Measurements from ENCODE around the gene KREMEN1.

Gene KREMEN1

GRCh38 chr22:29122041-29122440 lies 49.2 kb downstream of the KREMEN1 start:
- DNase-seq (ENCODE audit: low read depth) = no peak
- no peak overlapping the region for H3K4me3 ChIP-seq (ENCODE audit: low read depth, low read length)
- no peak for TF ChIP-seq MAX (IDR thresholded peaks at IDR 0.05; ENCODE audit: low read depth, low read length)

DNA sequence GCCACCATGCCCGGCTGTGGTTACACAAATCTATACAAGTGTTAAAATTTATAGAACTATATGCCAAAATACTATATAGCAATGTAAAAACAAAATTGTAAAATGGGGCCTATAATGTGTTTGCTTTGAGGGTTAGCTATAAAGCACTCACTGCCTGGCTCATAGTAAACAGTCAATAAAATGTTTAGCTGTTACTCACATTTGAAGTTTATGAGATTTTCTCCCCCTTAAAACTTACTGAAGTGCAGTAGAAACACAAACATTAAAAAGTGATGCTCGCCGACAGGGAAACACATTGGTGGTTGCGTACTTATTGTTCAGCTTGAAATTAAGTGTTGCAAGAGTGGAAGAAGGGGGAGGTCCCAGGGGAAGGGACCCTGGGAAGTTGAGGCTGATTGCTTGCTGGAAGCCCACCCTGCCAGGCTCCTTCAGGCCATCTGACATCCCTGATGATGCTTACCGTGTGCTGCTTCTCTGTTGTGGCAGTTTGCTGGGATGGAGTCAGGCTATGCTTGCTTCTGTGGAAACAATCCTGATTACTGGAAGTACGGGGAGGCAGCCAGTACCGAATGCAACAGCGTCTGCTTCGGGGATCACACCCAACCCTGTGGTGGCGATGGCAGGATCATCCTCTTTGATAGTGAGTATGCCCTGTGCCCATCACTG lies 52.1 kb downstream of the KREMEN1 start:
- DNase-seq (ENCODE audit: low read depth) = no peak
- TF ChIP-seq MYC (IDR thresholded peaks at IDR 0.05; ENCODE audit: low read depth, low read length) (no peak), MAX (IDR thresholded peaks at IDR 0.05; ENCODE audit: low read depth, low read length) (no peak), POLR2A (IDR thresholded peaks at IDR 0.05; ENCODE audit: extremely low read depth, insufficient read length) (no peak)
- TF ChIP-seq, protein P1, sequence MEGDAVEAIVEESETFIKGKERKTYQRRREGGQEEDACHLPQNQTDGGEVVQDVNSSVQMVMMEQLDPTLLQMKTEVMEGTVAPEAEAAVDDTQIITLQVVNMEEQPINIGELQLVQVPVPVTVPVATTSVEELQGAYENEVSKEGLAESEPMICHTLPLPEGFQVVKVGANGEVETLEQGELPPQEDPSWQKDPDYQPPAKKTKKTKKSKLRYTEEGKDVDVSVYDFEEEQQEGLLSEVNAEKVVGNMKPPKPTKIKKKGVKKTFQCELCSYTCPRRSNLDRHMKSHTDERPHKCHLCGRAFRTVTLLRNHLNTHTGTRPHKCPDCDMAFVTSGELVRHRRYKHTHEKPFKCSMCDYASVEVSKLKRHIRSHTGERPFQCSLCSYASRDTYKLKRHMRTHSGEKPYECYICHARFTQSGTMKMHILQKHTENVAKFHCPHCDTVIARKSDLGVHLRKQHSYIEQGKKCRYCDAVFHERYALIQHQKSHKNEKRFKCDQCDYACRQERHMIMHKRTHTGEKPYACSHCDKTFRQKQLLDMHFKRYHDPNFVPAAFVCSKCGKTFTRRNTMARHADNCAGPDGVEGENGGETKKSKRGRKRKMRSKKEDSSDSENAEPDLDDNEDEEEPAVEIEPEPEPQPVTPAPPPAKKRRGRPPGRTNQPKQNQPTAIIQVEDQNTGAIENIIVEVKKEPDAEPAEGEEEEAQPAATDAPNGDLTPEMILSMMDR (IDR thresholded peaks at IDR 0.05; ENCODE audit: low read depth, low read length) = no peak
- no peak overlapping the region for H3K4me3 ChIP-seq (ENCODE audit: low read depth, low read length)

GRCh38 chr22:29125443-29125778 lies 52.6 kb downstream of the KREMEN1 start:
- TF ChIP-seq, protein P1 (IDR thresholded peaks at IDR 0.05; ENCODE audit: low read depth, low read length) = no peak
- no peak for TF ChIP-seq POLR2A (IDR thresholded peaks at IDR 0.05; ENCODE audit: extremely low read depth, insufficient read length)
- no peak for TF ChIP-seq MAX (IDR thresholded peaks at IDR 0.05; ENCODE audit: low read depth, low read length)
- no peak for TF ChIP-seq MYC (IDR thresholded peaks at IDR 0.05; ENCODE audit: low read depth, low read length)
- H3K4me3 ChIP-seq (ENCODE audit: low read depth, low read length) = no peak overlapping the region
- no peak for DNase-seq (ENCODE audit: low read depth)

DNA sequence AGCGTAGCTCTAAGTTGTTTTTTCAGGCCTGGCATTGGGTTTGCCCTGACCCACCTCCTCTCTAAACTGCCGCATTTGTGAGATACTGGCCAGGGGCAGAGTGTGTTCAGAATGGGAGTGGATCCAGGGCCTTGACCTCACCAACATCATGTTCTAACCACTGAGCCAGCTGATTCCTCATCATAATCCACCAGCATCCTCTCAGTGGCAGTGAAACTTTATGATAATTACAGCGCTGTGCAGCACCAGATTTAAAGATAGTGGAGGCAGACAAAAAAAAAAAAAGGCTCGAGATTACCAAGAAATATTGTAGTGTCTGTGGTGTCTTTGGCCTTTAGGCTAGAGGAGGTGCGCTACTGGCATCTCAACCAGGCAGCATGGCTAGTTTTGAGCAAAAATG lies 53.0 kb downstream of the KREMEN1 start:
- DNase-seq (ENCODE audit: low read depth) = no peak
- TF ChIP-seq MAX (IDR thresholded peaks at IDR 0.05; ENCODE audit: low read depth, low read length) (no peak), POLR2A (IDR thresholded peaks at IDR 0.05; ENCODE audit: extremely low read depth, insufficient read length) (no peak), MYC (IDR thresholded peaks at IDR 0.05; ENCODE audit: low read depth, low read length) (no peak)
- TF ChIP-seq, protein P1 (IDR thresholded peaks at IDR 0.05; ENCODE audit: low read depth, low read length) = no peak
- H3K4me3 ChIP-seq (ENCODE audit: low read depth, low read length) = no peak overlapping the region

GRCh38 chr22:29126670-29127395 lies 54.0 kb downstream of the KREMEN1 start:
- TF ChIP-seq POLR2A (IDR thresholded peaks at IDR 0.05; ENCODE audit: extremely low read depth, insufficient read length) = no peak
- TF ChIP-seq MAX (IDR thresholded peaks at IDR 0.05; ENCODE audit: low read depth, low read length) = no peak
- TF ChIP-seq, protein P1 (IDR thresholded peaks at IDR 0.05; ENCODE audit: low read depth, low read length) = no peak
- no peak for TF ChIP-seq MYC (IDR thresholded peaks at IDR 0.05; ENCODE audit: low read depth, low read length)
- no peak for DNase-seq (ENCODE audit: low read depth)
- no peak overlapping the region for H3K4me3 ChIP-seq (ENCODE audit: low read depth, low read length)

All from NB4 (cell line).